ENCODE data around the gene ITGAV.
"Not testable (repeated sequence)": the region's sequence is repeated elsewhere in the genome, so short reads cannot be mapped to it uniquely, and the experiment has no call there.

ITGAV gene

DNA sequence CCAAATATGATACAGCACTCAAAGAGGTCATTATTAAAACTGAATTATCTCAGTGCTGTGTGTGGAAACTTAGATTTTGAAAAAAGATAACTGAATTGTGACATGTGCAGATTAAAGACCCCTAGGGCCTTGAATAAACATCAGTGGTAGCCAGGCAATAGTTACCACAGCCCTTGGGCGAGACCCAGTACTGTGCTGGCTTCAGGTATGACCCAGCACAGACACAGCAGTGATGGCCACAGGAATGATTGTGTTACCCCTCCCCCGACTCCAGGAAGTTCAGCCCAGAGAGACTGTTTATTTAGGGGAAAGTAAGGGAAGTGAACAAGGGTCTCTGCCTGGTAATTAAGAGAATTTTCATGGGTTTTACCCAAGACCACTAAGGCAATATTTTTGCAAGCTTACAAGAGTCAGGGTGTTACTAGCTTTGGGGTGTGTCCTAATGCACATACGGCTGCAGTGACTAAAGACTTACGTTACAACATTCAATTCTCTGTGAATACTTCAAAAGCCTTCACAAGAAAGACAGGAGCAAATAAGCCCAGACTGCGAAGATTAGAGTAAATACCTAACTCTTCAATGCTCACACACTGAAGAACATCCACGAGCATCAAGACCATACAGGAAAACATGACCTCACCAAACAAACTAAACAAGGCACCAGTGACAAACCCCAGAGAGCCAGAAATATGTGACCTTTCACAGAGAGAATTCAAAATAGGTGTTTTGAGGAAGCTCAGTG lies 28.2 kb upstream of the ITGAV start:
- Histone ChIP-seq H3F3A (ENCODE audit: low read depth) (no peaks in the 10 kb centered on the region), H3K4me1 (ENCODE audit: insufficient read depth, low read length, poor library complexity, severe bottlenecking) (peaks cover 5% of the 10 kb centered on the region), H3K4me3 (ENCODE audit: low read length, poor library complexity, severe bottlenecking) (no peak overlapping the region), H3K79me2 (ENCODE audit: insufficient read depth, low read length) (no peaks in the 10 kb centered on the region), H3K9me2 (replicated peaks; ENCODE audit: low read depth, low read length) (no peaks in the 10 kb centered on the region), H3K9ac (ENCODE audit: low read depth, low read length, poor library complexity, severe bottlenecking) (no peak overlapping the region), H3K27me3 (ENCODE audit: insufficient read depth, low read length, poor library complexity, severe bottlenecking) (no peaks in the 10 kb centered on the region), H3K9me3 (ENCODE audit: insufficient read depth, low read depth, low read length) (no peaks in the 10 kb centered on the region), H3K4me2 (ENCODE audit: low read depth, low read length, poor library complexity, severe bottlenecking) (no peak overlapping the region), H2AFZ (ENCODE audit: low read length) (no peak overlapping the region), H4K20me1 (ENCODE audit: insufficient read depth, low read length, poor library complexity, severe bottlenecking) (no peaks in the 10 kb centered on the region), H3K36me3 (ENCODE audit: insufficient read depth, low read length) (no peaks in the 10 kb centered on the region)
- TF ChIP-seq EZH2phosphoT487 (IDR thresholded peaks at IDR 0.05; ENCODE audit: borderline replicate concordance) (no peak), CTCF (conservative IDR thresholded peaks at IDR 0.05; ENCODE audit: low read length) (no peak)

- Histone ChIP-seq H3F3A (ENCODE audit: low read depth) (no peaks in the 10 kb centered on the region), H4K20me1 (ENCODE audit: insufficient read depth, low read length, poor library complexity, severe bottlenecking) (no peaks in the 10 kb centered on the region), H3K9me3 (ENCODE audit: insufficient read depth, low read depth, low read length) (no peaks in the 10 kb centered on the region), H3K9me2 (replicated peaks; ENCODE audit: low read depth, low read length) (no peaks in the 10 kb centered on the region), H3K27me3 (ENCODE audit: insufficient read depth, low read length, poor library complexity, severe bottlenecking) (no peaks in the 10 kb centered on the region), H2AFZ (ENCODE audit: low read length) (no peak overlapping the region), H3K4me3 (ENCODE audit: low read length, poor library complexity, severe bottlenecking) (no peak overlapping the region), H3K79me2 (ENCODE audit: insufficient read depth, low read length) (no peaks in the 10 kb centered on the region), H3K4me1 (ENCODE audit: insufficient read depth, low read length, poor library complexity, severe bottlenecking) (peaks cover 5% of the 10 kb centered on the region), H3K9ac (ENCODE audit: low read depth, low read length, poor library complexity, severe bottlenecking) (no peak overlapping the region), H3K36me3 (ENCODE audit: insufficient read depth, low read length) (no peaks in the 10 kb centered on the region), H3K4me2 (ENCODE audit: low read depth, low read length, poor library complexity, severe bottlenecking) (no peak overlapping the region)
- TF ChIP-seq CTCF (conservative IDR thresholded peaks at IDR 0.05; ENCODE audit: low read length) (no peak), EZH2phosphoT487 (IDR thresholded peaks at IDR 0.05; ENCODE audit: borderline replicate concordance) (no peak)
Measured at GRCh38 chr2:186562209-186562578, 27.7 kb upstream of the ITGAV start.

DNA sequence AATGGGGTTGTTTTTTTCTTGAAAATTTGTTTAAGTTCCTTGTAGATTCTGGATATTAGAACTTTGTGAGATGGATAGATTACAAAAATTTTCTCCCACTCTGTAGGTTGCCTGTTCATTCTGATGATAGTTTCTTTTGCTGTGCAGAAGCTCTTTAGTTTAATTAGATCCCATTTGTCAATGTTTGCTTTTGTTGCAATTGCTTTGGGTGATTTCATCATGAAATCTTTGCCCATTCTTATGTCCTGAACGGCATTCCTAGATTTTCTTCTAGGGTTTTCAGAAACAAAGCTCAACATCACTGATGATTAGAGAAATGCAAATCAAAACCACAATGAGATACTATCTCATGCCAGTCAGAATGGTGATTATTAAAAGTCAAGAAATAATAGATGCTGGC lies 21.3 kb upstream of the ITGAV start:
- not testable (repeated sequence) for H3K36me3 ChIP-seq (ENCODE audit: insufficient read depth, low read length); H2AFZ ChIP-seq (ENCODE audit: low read length); H3F3A ChIP-seq (ENCODE audit: low read depth); H3K79me2 ChIP-seq (ENCODE audit: insufficient read depth, low read length); H4K20me1 ChIP-seq (ENCODE audit: insufficient read depth, low read length, poor library complexity, severe bottlenecking); H3K9me3 ChIP-seq (ENCODE audit: insufficient read depth, low read depth, low read length); H3K4me2 ChIP-seq (ENCODE audit: low read depth, low read length, poor library complexity, severe bottlenecking); H3K9ac ChIP-seq (ENCODE audit: low read depth, low read length, poor library complexity, severe bottlenecking); H3K4me1 ChIP-seq (ENCODE audit: insufficient read depth, low read length, poor library complexity, severe bottlenecking); H3K9me2 ChIP-seq (replicated peaks; ENCODE audit: low read depth, low read length); H3K27me3 ChIP-seq (ENCODE audit: insufficient read depth, low read length, poor library complexity, severe bottlenecking); H3K4me3 ChIP-seq (ENCODE audit: low read length, poor library complexity, severe bottlenecking)

DNA sequence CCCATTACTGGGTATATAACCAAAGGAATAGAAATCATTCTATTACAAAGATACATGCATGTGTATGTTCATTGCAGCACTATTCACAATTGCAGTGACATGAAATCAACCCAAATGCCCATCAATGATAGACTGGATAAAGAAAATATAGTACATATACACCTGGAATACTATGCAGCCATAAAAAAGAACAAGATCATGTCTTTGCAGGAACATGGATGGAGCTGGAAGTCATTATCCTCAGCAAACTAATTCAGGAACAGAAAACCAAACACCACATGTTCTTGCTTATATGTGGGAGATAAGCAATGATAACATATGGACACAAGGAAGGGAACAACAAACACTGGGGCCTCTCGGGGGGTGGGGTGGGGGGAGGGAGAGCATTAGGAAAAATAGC lies 20.7 kb upstream of the ITGAV start:
- H3K4me3 ChIP-seq (ENCODE audit: low read length, poor library complexity, severe bottlenecking); H3K36me3 ChIP-seq (ENCODE audit: insufficient read depth, low read length); H3K9me3 ChIP-seq (ENCODE audit: insufficient read depth, low read depth, low read length); H4K20me1 ChIP-seq (ENCODE audit: insufficient read depth, low read length, poor library complexity, severe bottlenecking); H3K9me2 ChIP-seq (replicated peaks; ENCODE audit: low read depth, low read length); H3K4me1 ChIP-seq (ENCODE audit: insufficient read depth, low read length, poor library complexity, severe bottlenecking); H2AFZ ChIP-seq (ENCODE audit: low read length); H3K4me2 ChIP-seq (ENCODE audit: low read depth, low read length, poor library complexity, severe bottlenecking); H3K79me2 ChIP-seq (ENCODE audit: insufficient read depth, low read length); H3K27me3 ChIP-seq (ENCODE audit: insufficient read depth, low read length, poor library complexity, severe bottlenecking); H3K9ac ChIP-seq (ENCODE audit: low read depth, low read length, poor library complexity, severe bottlenecking); H3F3A ChIP-seq (ENCODE audit: low read depth): not testable (repeated sequence)
